Breast epithelium (tissue), 3 donors: ENCODE results near the gene SLC39A11.

Experiments
- CTCF ChIP-seq, 3 donors: fragments of 450-650 bp; IDR thresholded peaks; one replicate each; pipeline ENCODE4 v1.5.1; 2016 to 2017; ENCODE audit warnings: antibody characterized with exemption in 3 of 3, mild to moderate bottlenecking in 3 of 3, moderate library complexity in 3 of 3
- POLR2A ChIP-seq: fragments of 450-650 bp; IDR thresholded peaks from one replicate; pipeline ENCODE4 v1.6.1; 2016; ENCODE audit warnings: antibody characterized with exemption, mild to moderate bottlenecking, moderate library complexity

- no peak for TF ChIP-seq CTCF (IDR thresholded peaks at IDR 0.05)
- TF ChIP-seq POLR2A = no peak
Observed at GRCh38 chr17:73052923-73053322, 39.6 kb downstream of the SLC39A11 start.
